GM23248 (cell line): ENCODE measurements around the gene ANKRD13D. TPM values are rescaled to one million over a fixed set of nuclear protein-coding genes. Genes with fewer than 3 reads are reported as not detected.

Source experiments
- DNase-seq: peaks from one replicate; pipeline ENCODE4 v3.0.0-alpha.2; 2015
- H2AFZ ChIP-seq: fragments of 200-600 bp; sonication (generic); 2 replicates; pipeline ENCODE4 v1.6.1; 2016; ENCODE audit warnings: antibody characterized with exemption
- H3F3A ChIP-seq: fragments of 200-600 bp; sonication (generic); 2 replicates; pipeline ENCODE4 v1.6.1; 2016; ENCODE audit warnings: mild to moderate bottlenecking, antibody characterized with exemption, mixed run types; ENCODE audit not compliant: insufficient read depth
- H3K27ac ChIP-seq: fragments of 200-600 bp; sonication (generic); 2 replicates; pipeline ENCODE4 v1.5.1; 2016; ENCODE audit warnings: mild to moderate bottlenecking
- H3K27me3 ChIP-seq: fragments of 200-600 bp; sonication (generic); replicated peaks from 2 replicates; pipeline ENCODE4 v1.6.1; 2016; ENCODE audit warnings: mild to moderate bottlenecking; ENCODE audit not compliant: insufficient read depth
- H3K36me3 ChIP-seq: fragments of 200-600 bp; sonication (generic); 2 replicates; pipeline ENCODE4 v1.6.1; 2016; ENCODE audit warnings: low read depth, mild to moderate bottlenecking
- H3K4me1 ChIP-seq: fragments of 200-600 bp; sonication (generic); 2 replicates; pipeline ENCODE4 v1.6.1; 2016; ENCODE audit warnings: mild to moderate bottlenecking; ENCODE audit not compliant: insufficient read depth
- H3K4me2 ChIP-seq: fragments of 200-600 bp; sonication (generic); one replicate; pipeline ENCODE4 v1.6.1; 2016; ENCODE audit warnings: mild to moderate bottlenecking; ENCODE audit not compliant: unreplicated experiment
- H3K4me3 ChIP-seq: fragments of 200-600 bp; sonication (generic); 2 replicates; pipeline ENCODE4 v1.5.1; 2016; ENCODE audit warnings: mild to moderate bottlenecking
- H3K79me2 ChIP-seq: fragments of 200-600 bp; sonication (generic); 2 replicates; pipeline ENCODE4 v1.6.1; 2016; ENCODE audit warnings: mild to moderate bottlenecking; ENCODE audit not compliant: insufficient read depth
- H3K9ac ChIP-seq: fragments of 200-600 bp; sonication (generic); 2 replicates; pipeline ENCODE4 v1.6.1; 2016; ENCODE audit warnings: mild to moderate bottlenecking
- H3K9me2 ChIP-seq: fragments of 200-600 bp; sonication (generic); 2 replicates; pipeline ENCODE4 v1.6.1; 2016; ENCODE audit warnings: mixed run types, mild to moderate bottlenecking, moderate library complexity; ENCODE audit not compliant: insufficient read depth
- H3K9me3 ChIP-seq: fragments of 200-600 bp; sonication (generic); one replicate; pipeline ENCODE4 v1.6.1; 2017; ENCODE audit warnings: low read depth
- H4K20me1 ChIP-seq: fragments of 200-600 bp; sonication (generic); 2 replicates; pipeline ENCODE4 v1.6.0; 2016; ENCODE audit not compliant: insufficient read depth
- EZH2 ChIP-seq: fragments of 200-600 bp; sonication (generic); IDR thresholded peaks from 2 replicates; pipeline ENCODE4 v1.6.1; 2018; ENCODE audit warnings: antibody characterized with exemption, mild to moderate bottlenecking; ENCODE audit not compliant: insufficient read depth, poor library complexity, severe bottlenecking
- EZH2phosphoT487 ChIP-seq: fragments of 200-600 bp; sonication (generic); IDR thresholded peaks from 2 replicates; pipeline ENCODE4 v1.6.1; 2018; ENCODE audit warnings: antibody characterized with exemption, moderate library complexity, mild to moderate bottlenecking, low read depth; ENCODE audit not compliant: insufficient read depth
- WGBS, 2 experiments: methylation state at CpG; one replicate each; pipeline ENCODE4 v1.1.6; 2015 to 2017; ENCODE audit warnings: low lambda C conversion rate in 2 of 2, low coverage in 1 of 2; ENCODE audit errors: missing lambda C conversion rate in 2 of 2; 5-methylcytosine and 5-hydroxymethylcytosine counted together
- in situ Hi-C: fragments of 300-500 bp; cut with MboI; formaldehyde crosslinking; loops from 2 replicates; pipeline ENCODE4 v1.15.0; 2020
- polyA plus RNA-seq: library from polyadenylated mRNA; unstranded; fragments of >200 nt; fragmentation: Nextera tagmentation; extraction: Ambion mirVana; gene quantifications from 2 replicates; pipeline ENCODE4 v1.2.1, GENCODE V29; 2016
- total RNA-seq: library from RNA; depleted of rRNA; stranded (reverse); fragments of >200 nt; shearing (Covaris generic); gene quantifications from 2 replicates; pipeline ENCODE4 v1.2.3, GENCODE V29; 2014; rRNA removed

The ANKRD13D gene
- 27.6 and 42.9 TPM in 2 replicates for total RNA-seq
- 13.4 and 16.4 TPM in 2 replicates for polyA plus RNA-seq

GRCh38 chr11:67289226-67289650 is at the start of gene ANKRD13D:
Gene ANKRD13D, plus strand, starts transcription at chr11:67289303. Its CDS starts 158 bp downstream, at chr11:67289461.
- Histone ChIP-seq H3K27me3 (no peaks in the 10 kb centered on the region), H3K4me1 (peaks cover 29% of the 10 kb centered on the region), H3K9me3 (no peaks in the 10 kb centered on the region), H3K4me3 (peak within 1 kb of the TSS; percentile 81), H3K36me3 (peaks cover 3% of the 10 kb centered on the region; the same call in 1 of the 2 replicates), H3K27ac (peak within 1 kb of the TSS; percentile 92), H3K9me2 (no peaks in the 10 kb centered on the region), H2AFZ (peak within 1 kb of the TSS; percentile 76), H3F3A (peaks cover 29% of the 10 kb centered on the region), H3K79me2 (peaks cover 28% of the 10 kb centered on the region), H3K9ac (peak within 1 kb of the TSS; percentile 91), H3K4me2 (peak within 1 kb of the TSS; percentile 98), H4K20me1 (no peaks in the 10 kb centered on the region; the same call in 1 of the 2 replicates)
- TF ChIP-seq EZH2phosphoT487 (no peak), EZH2 (no peak)
- in situ Hi-C loops = no loop called here
- 2% methylated on average over 12 of the region's 56 CpGs; no CpG with 5 or more reads in 1 of the 2 experiments for WGBS, 2 experiments
- DNase-seq = no peak

- Histone ChIP-seq H3K27me3 (no peaks in the 10 kb centered on the region), H3K27ac (peak overlapping the region; percentile 99), H3F3A (peaks cover 52% of the 10 kb centered on the region), H3K9me2 (no peaks in the 10 kb centered on the region), H3K36me3 (peaks cover 16% of the 10 kb centered on the region; the same call in 1 of the 2 replicates), H3K4me2 (peak overlapping the region; percentile 100), H3K9ac (peak overlapping the region; percentile 100), H3K9me3 (no peaks in the 10 kb centered on the region), H3K4me1 (peaks cover 29% of the 10 kb centered on the region), H2AFZ (no peak overlapping the region), H3K4me3 (peak overlapping the region; percentile 100), H3K79me2 (peaks cover 87% of the 10 kb centered on the region), H4K20me1 (0 out of 2 replicates have a peak, but pooled peaks cover 5% of the 10 kb centered on the region)
- WGBS, 2 experiments = 2% methylated on average over 25 to 31 of the region's 31 CpGs
- TF ChIP-seq EZH2 (no peak), EZH2phosphoT487 (no peak)
- in situ Hi-C loops = no loop called here
- DNase-seq = peak; percentile 99
Observed at GRCh38 chr11:67239783-67240575, 49.1 kb upstream of the ANKRD13D start.

GRCh38 chr11:67240576-67241389 is 48.3 kb upstream of the ANKRD13D start:
- H3K27me3 ChIP-seq = no peaks in the 10 kb centered on the region
- H3K4me2 ChIP-seq = peak overlapping the region; percentile 100
- no peaks in the 10 kb centered on the region for H3K9me2 ChIP-seq
- peaks cover 29% of the 10 kb centered on the region for H3K4me1 ChIP-seq
- H3K79me2 ChIP-seq = peaks cover 87% of the 10 kb centered on the region
- peak overlapping the region; percentile 100 for H3K9ac ChIP-seq
- TF ChIP-seq EZH2 (no peak), EZH2phosphoT487 (no peak)
- peak overlapping the region; percentile 99 for H3K27ac ChIP-seq
- H3K4me3 ChIP-seq = peak overlapping the region; percentile 100
- DNase-seq = peak; percentile 92
- 0 out of 2 replicates have a peak, but pooled peaks cover 5% of the 10 kb centered on the region for H4K20me1 ChIP-seq
- no peaks in the 10 kb centered on the region for H3K9me3 ChIP-seq
- in situ Hi-C loops = no loop called here
- 1% methylated on average over 16 of the region's 16 CpGs for WGBS, 2 experiments
- H3F3A ChIP-seq = peaks cover 54% of the 10 kb centered on the region
- H3K36me3 ChIP-seq = peaks cover 24% of the 10 kb centered on the region
- no peak overlapping the region for H2AFZ ChIP-seq

- Histone ChIP-seq H3K9me2 (no peaks in the 10 kb centered on the region), H3K36me3 (peaks cover 36% of the 10 kb centered on the region), H3K4me3 (peak overlapping the region; percentile 100), H3F3A (peaks cover 55% of the 10 kb centered on the region), H3K4me2 (peak overlapping the region; percentile 100), H3K9ac (peak overlapping the region; percentile 100), H2AFZ (no peak overlapping the region), H3K9me3 (no peaks in the 10 kb centered on the region), H3K27ac (peak overlapping the region; percentile 99), H3K4me1 (peaks cover 31% of the 10 kb centered on the region), H3K79me2 (peaks cover 89% of the 10 kb centered on the region), H3K27me3 (no peaks in the 10 kb centered on the region), H4K20me1 (0 out of 2 replicates have a peak, but pooled peaks cover 5% of the 10 kb centered on the region)
- 79 to 93% methylated on average over 1 of the region's 1 CpG for WGBS, 2 experiments
- in situ Hi-C loops = no loop called here
- no peak for DNase-seq
- TF ChIP-seq EZH2 (no peak), EZH2phosphoT487 (no peak)
Observed at GRCh38 chr11:67242548-67242947, 46.6 kb upstream of the ANKRD13D start.
